Inflammatory macrophage (primary cell): ENCODE results near the gene BTBD17.

Experiments
- DNase-seq, 2 donors: peaks; one replicate each; pipeline ENCODE4 v3.0.0-alpha.2; 2020 to 2022

Gene BTBD17

GRCh38 chr17:74387365-74388218, 25.9 kb upstream of the BTBD17 start:
- no peak for DNase-seq

DNA sequence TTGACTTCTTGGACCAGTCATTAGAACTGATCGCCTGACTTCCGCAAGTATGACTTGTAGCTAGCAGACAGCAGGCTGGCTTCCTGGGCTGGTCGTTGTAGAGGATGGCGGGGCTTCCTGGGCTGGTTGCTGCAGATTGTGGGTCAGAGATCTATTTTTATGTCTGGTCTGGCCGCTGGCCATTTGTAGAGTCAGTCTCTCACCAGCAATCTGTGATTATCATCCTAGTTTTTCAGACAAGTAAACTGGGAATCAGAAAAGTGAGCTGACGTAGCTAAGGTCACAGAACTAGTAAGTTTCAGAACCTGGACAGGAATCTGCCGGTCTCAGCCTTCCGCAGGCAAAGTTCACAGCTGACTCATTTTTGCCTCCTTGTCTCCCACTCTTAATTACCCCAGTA, 24.7 kb upstream of the BTBD17 start:
- peak in 1 of 2 donors; percentile 19 for DNase-seq

- no peak for DNase-seq
Observed at GRCh38 chr17:74385201-74385600, 23.5 kb upstream of the BTBD17 start.

- DNase-seq = no peak
Observed at GRCh38 chr17:74383141-74383540, 21.5 kb upstream of the BTBD17 start.

GRCh38 chr17:74380959-74381808, 19.5 kb upstream of the BTBD17 start:
- DNase-seq = no peak

DNA sequence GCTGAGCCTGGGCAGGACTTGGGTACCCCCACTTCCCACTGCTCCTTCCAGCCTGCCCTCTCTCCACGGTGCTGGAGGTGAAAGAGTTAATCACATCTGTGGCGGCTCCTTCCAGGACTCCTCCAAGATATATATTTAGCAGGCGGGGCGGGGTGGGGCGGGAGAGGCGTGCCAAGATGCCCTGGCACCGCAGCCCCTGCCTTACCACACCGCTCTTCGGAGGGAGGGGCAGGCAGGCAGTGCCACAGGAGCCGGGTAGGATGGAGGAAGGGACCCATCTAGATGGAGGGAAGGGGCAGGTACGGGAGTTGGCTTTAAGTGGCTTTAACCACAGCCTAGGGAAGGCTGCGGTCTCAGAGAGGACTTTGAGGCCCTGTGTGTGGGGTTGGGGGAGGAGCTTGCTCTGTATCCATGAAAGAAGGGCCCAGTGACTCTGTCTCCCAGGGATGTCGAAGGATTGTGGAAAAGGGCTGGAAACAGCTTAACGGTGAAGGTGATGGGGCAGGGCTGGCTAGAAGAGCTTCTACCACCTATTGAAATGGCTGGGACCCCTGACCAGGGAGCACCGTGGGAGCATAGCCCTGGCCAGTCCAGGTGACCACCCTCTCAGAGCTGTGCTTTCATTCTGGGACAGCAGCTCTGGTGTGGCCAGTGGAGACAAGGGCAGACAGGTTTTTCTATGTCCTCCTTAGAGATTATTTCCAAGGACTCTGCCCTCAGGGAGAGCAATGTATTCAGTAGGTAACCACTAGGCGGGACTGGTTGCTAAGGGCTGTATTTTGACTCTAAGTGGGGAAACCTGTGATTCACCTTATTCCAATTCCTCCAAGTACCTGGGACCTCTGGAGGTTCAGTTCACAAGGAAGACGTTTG, 18.7 kb upstream of the BTBD17 start:
- DNase-seq = no peak

GRCh38 chr17:74379495-74380085, 17.9 kb upstream of the BTBD17 start:
- peak; percentile 82 to 86 for DNase-seq

GRCh38 chr17:74374858-74375257, 13.2 kb upstream of the BTBD17 start:
- peak; percentile 51 to 63 for DNase-seq

DNA sequence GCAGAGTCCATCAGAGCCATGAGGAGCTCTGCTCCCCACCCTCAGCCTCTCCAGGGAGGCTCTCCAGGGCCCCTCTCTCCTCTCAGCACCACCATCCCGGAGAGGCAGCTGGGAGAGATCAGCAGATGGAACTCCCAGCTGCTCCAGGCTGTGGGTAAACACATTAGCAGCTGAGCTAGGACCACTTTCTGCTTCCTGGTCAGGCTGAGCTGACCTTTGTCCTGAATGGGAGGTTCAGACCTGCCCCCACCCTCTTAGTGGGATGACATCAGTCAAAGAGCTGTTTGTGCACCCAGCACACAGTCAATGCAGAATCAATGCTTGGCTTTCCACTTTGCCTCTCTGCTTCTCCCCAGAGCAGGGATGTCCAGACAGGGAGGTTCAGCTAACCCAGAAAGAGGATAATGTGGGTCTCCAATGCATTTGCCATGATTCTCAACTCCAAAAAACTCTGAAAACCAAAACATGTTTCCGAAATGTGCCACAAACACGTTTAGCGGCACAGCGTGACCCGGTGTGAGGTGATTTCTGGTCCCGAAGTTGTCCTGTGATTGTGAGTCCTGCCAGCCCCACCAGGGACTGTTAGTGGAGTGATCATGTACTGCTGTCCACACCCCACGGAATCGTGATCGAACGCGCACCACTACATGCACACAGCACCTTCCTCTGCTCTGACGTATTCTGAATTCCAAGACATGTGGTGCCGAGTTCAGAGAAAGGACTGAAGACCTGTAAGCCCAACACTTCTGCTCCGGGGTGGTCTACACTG, 12.4 kb upstream of the BTBD17 start:
- peak in 1 of 2 donors; percentile 31 for DNase-seq

DNA sequence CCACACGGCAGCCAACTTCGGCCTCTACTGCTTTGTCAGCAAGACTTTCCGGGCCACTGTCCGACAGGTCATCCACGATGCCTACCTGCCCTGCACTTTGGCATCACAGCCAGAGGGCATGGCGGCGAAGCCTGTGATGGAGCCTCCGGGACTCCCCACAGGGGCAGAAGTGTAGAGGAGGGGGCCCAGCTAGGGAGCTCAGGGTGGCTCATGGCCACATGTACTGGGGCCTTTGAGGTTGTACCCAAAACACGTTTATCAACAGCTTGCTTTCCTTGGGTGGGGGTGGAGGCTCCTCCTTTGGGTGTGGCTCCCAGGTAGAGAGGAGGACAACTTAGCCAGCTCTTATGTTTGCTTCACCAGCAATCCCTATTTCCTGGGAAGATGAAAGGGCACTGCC, 10.8 kb upstream of the BTBD17 start:
- no peak for DNase-seq

DNA sequence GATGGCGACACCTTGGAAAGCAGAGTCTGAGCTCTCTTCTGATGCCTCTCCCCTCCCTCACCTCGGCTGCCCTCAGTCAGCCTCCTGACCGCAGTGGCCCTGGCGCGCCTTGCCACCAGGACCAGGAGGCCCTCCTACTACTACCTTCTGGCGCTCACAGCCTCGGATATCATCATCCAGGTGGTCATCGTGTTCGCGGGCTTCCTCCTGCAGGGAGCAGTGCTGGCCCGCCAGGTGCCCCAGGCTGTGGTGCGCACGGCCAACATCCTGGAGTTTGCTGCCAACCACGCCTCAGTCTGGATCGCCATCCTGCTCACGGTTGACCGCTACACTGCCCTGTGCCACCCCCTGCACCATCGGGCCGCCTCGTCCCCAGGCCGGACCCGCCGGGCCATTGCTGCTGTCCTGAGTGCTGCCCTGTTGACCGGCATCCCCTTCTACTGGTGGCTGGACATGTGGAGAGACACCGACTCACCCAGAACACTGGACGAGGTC, 10.0 kb upstream of the BTBD17 start:
- DNase-seq = no peak

DNA sequence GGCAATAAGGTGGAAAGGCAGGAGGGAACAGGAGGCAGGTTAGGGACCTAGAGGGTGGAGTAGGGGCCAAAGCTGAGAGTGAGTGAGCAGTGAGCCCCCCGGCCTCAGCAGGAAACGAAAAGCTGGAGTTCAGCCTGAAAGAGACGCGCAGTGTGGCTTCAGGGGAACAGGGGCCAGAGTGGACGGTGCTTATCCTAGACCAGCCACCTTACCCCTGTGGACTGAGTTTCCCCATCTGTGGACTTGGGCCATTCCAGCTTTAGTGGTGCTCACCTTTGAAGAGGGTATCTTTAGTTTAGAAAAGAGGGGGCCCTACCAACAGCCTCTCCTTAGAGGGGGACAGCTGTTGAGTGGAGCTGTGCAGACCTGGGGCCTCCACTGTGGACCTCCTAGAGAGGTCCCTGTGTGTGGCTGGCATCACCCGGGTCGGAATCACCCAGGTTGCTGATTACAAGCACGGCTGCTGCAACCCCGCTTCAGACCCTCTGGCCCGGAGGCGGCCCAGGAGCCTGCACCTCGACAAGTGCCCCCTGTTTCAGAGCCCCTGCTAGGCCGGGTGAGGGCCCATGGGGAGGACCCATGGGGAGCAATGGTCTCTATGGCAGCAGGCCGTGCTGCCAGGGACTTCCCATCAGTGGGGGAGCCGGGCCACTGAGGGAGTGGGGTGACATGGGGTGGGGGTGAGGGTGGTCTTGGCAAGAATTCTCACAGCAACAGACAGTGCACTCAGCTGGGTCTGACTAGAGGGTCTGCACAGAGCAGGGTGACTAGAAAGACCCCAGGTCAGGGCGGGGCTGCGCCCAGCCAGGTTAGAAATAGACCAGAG, 8.2 kb upstream of the BTBD17 start:
- DNase-seq = no peak

- peak; percentile 68 to 71 for DNase-seq
Observed at GRCh38 chr17:74369221-74369620, 7.6 kb upstream of the BTBD17 start.

DNA sequence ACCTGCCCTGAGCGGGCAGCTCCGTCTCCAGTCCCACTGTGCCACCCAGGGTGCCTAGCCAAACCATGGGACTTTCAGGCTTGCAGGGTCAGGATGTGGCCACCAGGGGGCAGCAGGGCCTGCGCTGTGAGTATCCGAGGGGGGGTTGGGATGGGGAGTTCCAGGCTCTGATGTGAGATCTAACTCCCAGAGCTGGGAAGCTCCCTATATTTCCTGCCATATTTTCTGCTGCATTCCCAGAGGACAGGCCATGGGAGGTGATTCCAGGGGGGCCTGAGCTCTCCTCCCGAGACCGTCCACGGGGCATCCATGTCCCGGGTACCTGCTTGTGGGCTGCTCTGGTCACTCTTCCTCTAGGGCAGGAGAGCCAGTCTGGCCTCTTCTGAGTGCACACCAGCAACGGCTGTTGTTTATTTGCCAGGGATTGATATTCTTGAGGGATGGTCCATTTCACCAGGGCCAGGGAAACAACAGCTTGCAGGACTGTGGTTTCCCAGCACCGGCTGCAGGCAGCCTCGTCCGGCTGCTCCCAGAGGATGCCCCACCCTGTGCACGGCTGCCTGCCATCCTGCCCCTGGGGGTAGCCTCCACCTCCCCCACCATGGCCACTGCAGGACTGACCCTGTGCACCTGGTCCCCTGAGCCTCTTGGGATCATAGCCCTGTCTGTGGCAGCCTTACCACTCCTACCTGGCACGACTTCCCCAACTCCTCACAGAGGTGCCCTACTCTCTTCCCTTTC, 6.8 kb upstream of the BTBD17 start:
- DNase-seq = peak; percentile 71 to 75

GRCh38 chr17:74367206-74367605, 5.5 kb upstream of the BTBD17 start, which contains the start of gene GPR142:
Gene GPR142 (plus strand): TSS chr17:74367506. CDS start chr17:74369541, 2,035 bp downstream.
- DNase-seq = no peak

DNA sequence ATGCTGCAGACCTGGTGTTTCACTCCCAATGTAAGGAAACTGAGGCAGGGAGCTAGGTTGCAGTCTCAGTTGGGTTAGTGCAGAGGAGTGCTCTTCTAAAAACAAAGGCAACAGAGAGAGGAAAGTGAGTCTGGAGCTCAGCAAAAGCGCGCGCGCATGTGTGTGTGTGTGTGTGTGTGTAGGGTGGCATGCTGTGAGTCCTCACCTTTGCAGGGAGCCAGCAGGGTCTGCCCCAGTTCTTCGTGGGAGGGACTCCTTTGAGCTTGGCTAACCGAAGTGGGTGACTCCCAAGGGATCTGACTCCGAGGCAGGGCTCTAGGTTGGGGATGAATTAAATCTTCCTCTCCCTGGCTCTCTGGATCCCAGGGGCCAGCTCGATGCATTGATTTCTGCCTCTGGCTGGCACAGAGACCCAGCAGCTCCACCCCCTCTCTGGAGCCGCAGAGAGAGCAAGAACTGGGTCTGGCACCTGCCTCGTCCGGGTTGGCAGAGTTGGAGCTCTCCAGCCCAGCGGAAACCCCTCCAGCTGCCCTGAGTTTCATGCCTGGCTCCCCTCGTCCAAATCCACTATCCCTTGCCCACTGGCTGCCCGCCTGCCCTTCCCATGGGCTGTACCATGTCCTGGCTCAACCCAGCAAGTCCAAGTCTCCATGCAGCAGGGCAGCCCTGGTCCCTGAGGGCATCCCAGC, 1.3 kb upstream of the BTBD17 start:
- DNase-seq = no peak

DNA sequence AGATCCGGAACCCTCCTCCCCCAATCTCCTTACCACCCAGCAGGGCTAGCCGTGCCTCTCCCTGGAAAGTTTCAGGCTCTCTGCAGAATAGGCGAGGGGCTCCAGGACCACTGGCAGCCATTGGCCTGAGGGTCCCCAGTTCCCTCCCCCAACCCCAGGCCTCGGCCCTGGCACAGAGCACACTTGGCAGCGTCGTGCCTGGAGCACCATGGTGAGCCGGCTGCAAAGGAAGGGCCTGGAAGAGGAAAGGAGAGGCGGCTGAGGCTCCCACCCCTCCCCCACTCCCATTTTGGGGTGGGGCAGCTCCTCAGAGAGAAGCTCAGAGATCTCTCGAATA, 369 bp upstream of the BTBD17 start:
- no peak for DNase-seq

- DNase-seq = no peak
Observed at GRCh38 chr17:74360899-74361229, 804 bp downstream of the BTBD17 start.

- no peak for DNase-seq
Observed at GRCh38 chr17:74359916-74360315, 1.8 kb downstream of the BTBD17 start.
